HG03342 (cell line): ENCODE results near the gene ZNF229.
"Not testable (repeated sequence)": the region's sequence is repeated elsewhere in the genome, so short reads cannot be mapped to it uniquely, and the experiment has no call there.

ENCODE experiments used
- ATAC-seq: cut with Tn5 transposase; IDR thresholded peaks from one replicate; pipeline ENCODE4 v1.9.1; 2021; ENCODE audit warnings: mild to moderate bottlenecking, moderate library complexity; ENCODE audit not compliant: unreplicated experiment

Gene ZNF229

GRCh38 chr19:44447916-44448674 lies at the start of gene ZNF229:
Gene ZNF229, minus strand, starts transcription at chr19:44448472. Its CDS starts 5,625 bp downstream, at chr19:44442847.
- ATAC-seq, result no peak

GRCh38 chr19:44496711-44497110 lies 48.4 kb upstream of the ZNF229 start:
- no peak for ATAC-seq

GRCh38 chr19:44476559-44477408 lies 28.5 kb upstream of the ZNF229 start:
- ATAC-seq, result no peak

- ATAC-seq, result not testable (repeated sequence)
Measured at GRCh38 chr19:44468730-44469129, 20.5 kb upstream of the ZNF229 start.

- ATAC-seq, result not testable (repeated sequence)
Measured at GRCh38 chr19:44462600-44463286, 14.5 kb upstream of the ZNF229 start.

- not testable (repeated sequence) for ATAC-seq
Measured at GRCh38 chr19:44456016-44456415, 7.7 kb upstream of the ZNF229 start.

- ATAC-seq, result no peak
Measured at GRCh38 chr19:44455100-44455499, 6.8 kb upstream of the ZNF229 start.

- no peak for ATAC-seq
Measured at GRCh38 chr19:44452367-44452766, 4.1 kb upstream of the ZNF229 start.

- ATAC-seq, result no peak
Measured at GRCh38 chr19:44451687-44452086, 3.4 kb upstream of the ZNF229 start.

- no peak for ATAC-seq
Measured at GRCh38 chr19:44438441-44438840, 9.8 kb downstream of the ZNF229 start.

- ATAC-seq, result no peak
Measured at GRCh38 chr19:44435441-44435840, 12.8 kb downstream of the ZNF229 start.

GRCh38 chr19:44430956-44431355 lies 17.3 kb downstream of the ZNF229 start:
- ATAC-seq, result no peak

- ATAC-seq, result not testable (repeated sequence)
Measured at GRCh38 chr19:44415553-44415952, 32.7 kb downstream of the ZNF229 start.

- ATAC-seq, result no peak
Measured at GRCh38 chr19:44401139-44402115, 46.8 kb downstream of the ZNF229 start, which contains the start of gene ZNF285. Gene ZNF285, minus strand, starts transcription at chr19:44401608. Its CDS starts 4,395 bp downstream, at chr19:44397213.

- not testable (repeated sequence) for ATAC-seq
Measured at GRCh38 chr19:44389268-44389667, 59.0 kb downstream of the ZNF229 start.
